Loucy (cell line): Measurements from ENCODE around the gene CCDC40.

Source experiments
- H2AFZ ChIP-seq: fragments of 200-600 bp; sonication (generic); 2 replicates; pipeline ENCODE4 v1.6.0; 2016; ENCODE audit warnings: antibody characterized with exemption, mild to moderate bottlenecking, low read length, moderate library complexity
- H3F3A ChIP-seq: fragments of 200-600 bp; 2 replicates; pipeline ENCODE4 v1.6.0; 2016; ENCODE audit warnings: antibody characterized with exemption, low read depth, mild to moderate bottlenecking
- H3K27me3 ChIP-seq: fragments of 200-600 bp; sonication (generic); 2 replicates; pipeline ENCODE4 v1.6.1; 2014; ENCODE audit warnings: low read length, mild to moderate bottlenecking; ENCODE audit not compliant: insufficient read depth, poor library complexity, severe bottlenecking
- H3K36me3 ChIP-seq: fragments of 200-600 bp; sonication (generic); 2 replicates; pipeline ENCODE4 v1.6.1; 2016; ENCODE audit warnings: low read length; ENCODE audit not compliant: insufficient read depth
- H3K4me1 ChIP-seq: fragments of 200-600 bp; sonication (generic); 2 replicates; pipeline ENCODE4 v1.5.1; 2014; ENCODE audit warnings: low read length, mild to moderate bottlenecking; ENCODE audit not compliant: insufficient read depth, poor library complexity, severe bottlenecking
- H3K4me2 ChIP-seq: fragments of 200-600 bp; sonication (generic); 2 replicates; pipeline ENCODE4 v1.6.0; 2014; ENCODE audit warnings: antibody characterized with exemption, low read length, low read depth, mild to moderate bottlenecking; ENCODE audit not compliant: poor library complexity, severe bottlenecking
- H3K4me3 ChIP-seq: fragments of 200-600 bp; sonication (generic); 2 replicates; pipeline ENCODE4 v1.5.1; 2014; ENCODE audit warnings: low read length, mild to moderate bottlenecking, mixed read lengths; ENCODE audit not compliant: poor library complexity, severe bottlenecking
- H3K79me2 ChIP-seq: fragments of 200-600 bp; sonication (generic); 2 replicates; pipeline ENCODE4 v1.6.1; 2014; ENCODE audit warnings: low read length; ENCODE audit not compliant: insufficient read depth
- H3K9ac ChIP-seq: fragments of 200-600 bp; sonication (generic); 2 replicates; pipeline ENCODE4 v1.6.0; 2014; ENCODE audit warnings: mild to moderate bottlenecking, low read depth, low read length, moderate library complexity; ENCODE audit not compliant: poor library complexity, severe bottlenecking
- H3K9me2 ChIP-seq: fragments of 200-600 bp; sonication (generic); replicated peaks from 2 replicates; pipeline ENCODE4 v1.6.1; 2016; ENCODE audit warnings: low read depth, low read length, mixed read lengths
- H3K9me3 ChIP-seq: fragments of 200-600 bp; sonication (generic); 2 replicates; pipeline ENCODE4 v1.6.1; 2014; ENCODE audit warnings: mild to moderate bottlenecking, antibody characterized with exemption, low read length, low read depth; ENCODE audit not compliant: insufficient read depth
- H4K20me1 ChIP-seq: fragments of 200-600 bp; sonication (generic); 2 replicates; pipeline ENCODE4 v1.6.0; 2014; ENCODE audit warnings: antibody characterized with exemption, low read length, mild to moderate bottlenecking; ENCODE audit not compliant: insufficient read depth, poor library complexity, severe bottlenecking
- EZH2phosphoT487 ChIP-seq: fragments of 200-600 bp; IDR thresholded peaks from 2 replicates; pipeline ENCODE4 v1.6.1; 2018; ENCODE audit warnings: antibody characterized with exemption, mild to moderate bottlenecking, moderate library complexity, borderline replicate concordance
- TF ChIP-seq, protein P1 (sequence below): fragments of 200-600 bp; sonication (generic); conservative IDR thresholded peaks from 2 replicates; pipeline ENCODE4 v1.5.1; 2014; ENCODE audit warnings: mild to moderate bottlenecking, antibody characterized with exemption, low read length

CCDC40 gene

DNA sequence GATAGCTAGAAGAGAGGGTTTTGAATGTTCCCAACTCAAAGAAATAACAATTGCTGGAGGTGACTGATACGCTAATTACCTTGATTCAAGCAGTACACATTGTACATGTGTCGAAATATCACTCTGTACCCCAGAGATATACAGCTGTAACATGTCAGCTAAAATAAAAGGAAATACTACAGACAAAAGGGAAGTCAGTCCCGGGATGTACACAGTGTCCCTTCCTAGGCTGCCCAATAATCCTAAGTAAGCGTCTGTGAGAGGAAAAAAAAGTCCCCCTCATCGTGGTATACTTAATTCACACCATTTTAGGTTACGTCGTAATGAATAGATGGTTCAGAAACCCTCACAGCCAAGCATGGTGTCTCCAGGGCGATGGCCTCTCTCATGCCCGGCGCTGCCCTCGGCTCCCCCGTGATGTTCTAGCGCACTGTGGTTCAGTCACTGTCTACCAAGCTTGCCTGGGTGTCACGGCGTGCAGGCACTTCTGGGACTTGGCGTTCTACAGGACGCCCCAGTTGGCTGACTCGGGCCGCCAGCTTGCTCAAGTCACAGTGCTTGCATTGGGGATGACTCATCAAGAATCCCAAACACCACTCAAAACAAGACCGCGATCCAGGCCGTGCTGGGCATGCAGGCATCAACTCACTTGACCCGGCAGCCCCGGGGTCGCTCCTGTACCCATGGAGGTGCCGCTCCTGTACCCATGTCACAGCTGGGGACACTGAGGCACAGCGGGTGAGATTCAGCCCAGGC lies 27.6 kb downstream of the CCDC40 start:
- Histone ChIP-seq H3K9ac (no peak overlapping the region), H4K20me1 (no peaks in the 10 kb centered on the region), H3K4me2 (no peak overlapping the region), H3K9me2 (no peaks in the 10 kb centered on the region), H3K9me3 (no peaks in the 10 kb centered on the region), H3K4me3 (no peak overlapping the region), H2AFZ (no peak overlapping the region), H3K36me3 (no peaks in the 10 kb centered on the region), H3K79me2 (no peaks in the 10 kb centered on the region), H3K27me3 (no peaks in the 10 kb centered on the region), H3F3A (no peaks in the 10 kb centered on the region), H3K4me1 (no peaks in the 10 kb centered on the region)
- TF ChIP-seq EZH2phosphoT487, result no peak
- TF ChIP-seq, protein P1, sequence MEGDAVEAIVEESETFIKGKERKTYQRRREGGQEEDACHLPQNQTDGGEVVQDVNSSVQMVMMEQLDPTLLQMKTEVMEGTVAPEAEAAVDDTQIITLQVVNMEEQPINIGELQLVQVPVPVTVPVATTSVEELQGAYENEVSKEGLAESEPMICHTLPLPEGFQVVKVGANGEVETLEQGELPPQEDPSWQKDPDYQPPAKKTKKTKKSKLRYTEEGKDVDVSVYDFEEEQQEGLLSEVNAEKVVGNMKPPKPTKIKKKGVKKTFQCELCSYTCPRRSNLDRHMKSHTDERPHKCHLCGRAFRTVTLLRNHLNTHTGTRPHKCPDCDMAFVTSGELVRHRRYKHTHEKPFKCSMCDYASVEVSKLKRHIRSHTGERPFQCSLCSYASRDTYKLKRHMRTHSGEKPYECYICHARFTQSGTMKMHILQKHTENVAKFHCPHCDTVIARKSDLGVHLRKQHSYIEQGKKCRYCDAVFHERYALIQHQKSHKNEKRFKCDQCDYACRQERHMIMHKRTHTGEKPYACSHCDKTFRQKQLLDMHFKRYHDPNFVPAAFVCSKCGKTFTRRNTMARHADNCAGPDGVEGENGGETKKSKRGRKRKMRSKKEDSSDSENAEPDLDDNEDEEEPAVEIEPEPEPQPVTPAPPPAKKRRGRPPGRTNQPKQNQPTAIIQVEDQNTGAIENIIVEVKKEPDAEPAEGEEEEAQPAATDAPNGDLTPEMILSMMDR, result no peak

- no peak overlapping the region for H2AFZ ChIP-seq
- no peaks in the 10 kb centered on the region for H3K9me3 ChIP-seq
- TF ChIP-seq, protein P1, result no peak
- no peak for TF ChIP-seq EZH2phosphoT487
- H4K20me1 ChIP-seq, result no peaks in the 10 kb centered on the region
- H3F3A ChIP-seq, result no peaks in the 10 kb centered on the region
- no peaks in the 10 kb centered on the region for H3K4me1 ChIP-seq
- no peak overlapping the region for H3K4me3 ChIP-seq
- no peaks in the 10 kb centered on the region for H3K36me3 ChIP-seq
- H3K27me3 ChIP-seq, result no peaks in the 10 kb centered on the region
- H3K4me2 ChIP-seq, result no peak overlapping the region
- H3K9me2 ChIP-seq, result no peaks in the 10 kb centered on the region
- no peaks in the 10 kb centered on the region for H3K79me2 ChIP-seq
- no peak overlapping the region for H3K9ac ChIP-seq
Observed at GRCh38 chr17:80064696-80065095, 28.3 kb downstream of the CCDC40 start.

- Histone ChIP-seq H3K27me3 (no peaks in the 10 kb centered on the region), H3K9me2 (no peaks in the 10 kb centered on the region), H3K36me3 (no peaks in the 10 kb centered on the region), H3K4me2 (no peak overlapping the region), H3K9ac (no peak overlapping the region), H3K79me2 (no peaks in the 10 kb centered on the region), H3K4me1 (no peaks in the 10 kb centered on the region), H2AFZ (no peak overlapping the region), H3K4me3 (no peak overlapping the region), H3K9me3 (no peaks in the 10 kb centered on the region), H3F3A (no peaks in the 10 kb centered on the region), H4K20me1 (no peaks in the 10 kb centered on the region)
- TF ChIP-seq, protein P1, result no peak
- TF ChIP-seq EZH2phosphoT487, result no peak
Observed at GRCh38 chr17:80065478-80066170, 29.2 kb downstream of the CCDC40 start.
